H1 (cell line): ENCODE results near the gene KRT7. TPM values are rescaled to one million over a fixed set of nuclear protein-coding genes. Genes with fewer than 3 reads are reported as not detected.

ENCODE experiments used
- CTCF ChIA-PET: fragments of 300-600 bp; sonication (Branson Sonifier 250); formaldehyde crosslinking; loops from one replicate; lab custom pipeline; 2021; ENCODE audit not compliant: partially characterized antibody; lab: Charles Lee
- POLR2A ChIA-PET: fragments of 300-600 bp; sonication (Branson Sonifier 250); formaldehyde crosslinking; loops from one replicate; lab custom pipeline; 2021; ENCODE audit warnings: inconsistent platforms; ENCODE audit not compliant: partially characterized antibody; lab: Charles Lee
- DNase-seq, 2 experiments: peaks; one replicate each; pipeline versions ENCODE4 v3.0.0 to v3.0.0-alpha.2; 2010 to 2022; ENCODE audit warnings: low spot score in 2 of 2, low read depth in 1 of 2, mixed read lengths in 1 of 2
- FAIRE-seq: peaks from 2 replicates; lab custom pipeline; 2011; peaks lifted over from hg19 to GRCh38; lab: Jason Lieb, UNC
- H2AFZ ChIP-seq: 2 replicates; pipeline ENCODE4 v1.8.1; 2012; ENCODE audit warnings: low read length, inconsistent platforms
- H2AK5ac ChIP-seq: 2 replicates; pipeline ENCODE4 v1.6.1; 2013; ENCODE audit warnings: low read depth, low read length
- H2BK120ac ChIP-seq: replicated peaks from 2 replicates; pipeline ENCODE3; 2013; ENCODE audit warnings: low read depth, low read length, inconsistent platforms
- H2BK12ac ChIP-seq: 2 replicates; pipeline ENCODE4 v1.6.1; 2013; ENCODE audit warnings: low read depth, low read length
- H2BK15ac ChIP-seq: 2 replicates; pipeline ENCODE4 v1.6.1; 2013; ENCODE audit warnings: low read length
- H2BK20ac ChIP-seq: 2 replicates; pipeline ENCODE4 v1.6.1; 2013; ENCODE audit warnings: low read length
- H2BK5ac ChIP-seq: 2 replicates; pipeline ENCODE4 v1.6.1; 2013; ENCODE audit warnings: low read depth, low read length
- H3K14ac ChIP-seq: 2 replicates; pipeline ENCODE4 v1.6.1; 2013; ENCODE audit warnings: inconsistent platforms; ENCODE audit not compliant: insufficient read length
- H3K18ac ChIP-seq: 2 replicates; pipeline ENCODE4 v1.6.1; 2013; ENCODE audit warnings: low read length; ENCODE audit errors: extremely low read depth
- H3K23ac ChIP-seq: 2 replicates; pipeline ENCODE4 v1.6.1; 2013; ENCODE audit warnings: inconsistent platforms; ENCODE audit not compliant: insufficient read length
- H3K23me2 ChIP-seq: 2 replicates; pipeline ENCODE4 v1.6.1; 2013; ENCODE audit warnings: low read depth, low read length
- H3K27ac ChIP-seq: 2 replicates; pipeline ENCODE4 v1.6.1; 2011; ENCODE audit warnings: low read depth, low read length, inconsistent platforms
- H3K27me3 ChIP-seq, 4 experiments: replicated peaks in 1 of 4; 1 replicate in 1 of 4; 2 replicates in 3 of 4; pipeline versions ENCODE4 v1.6.1 to v1.8.1; 2011 to 2013; ENCODE audit warnings: low read length in 3 of 4, mild to moderate bottlenecking in 3 of 4, inconsistent platforms in 2 of 4, mixed read lengths in 2 of 4, moderate library complexity in 1 of 4; ENCODE audit not compliant: control insufficient read depth in 3 of 4, insufficient read depth in 3 of 4; ENCODE audit errors: extremely low read depth in 1 of 4
- H3K36me3 ChIP-seq, 4 experiments: 2 replicates each; pipeline versions ENCODE4 v1.6.1 to v1.8.1; 2011 to 2013; ENCODE audit warnings: mild to moderate bottlenecking in 4 of 4, low read length in 3 of 4, moderate library complexity in 2 of 4, control low read depth in 1 of 4, inconsistent platforms in 1 of 4; ENCODE audit not compliant: insufficient read depth in 4 of 4, control insufficient read depth in 2 of 4
- H3K4ac ChIP-seq: replicated peaks from 2 replicates; pipeline ENCODE3; 2013; ENCODE audit warnings: low read length, low read depth, mixed read lengths, inconsistent platforms; ENCODE audit not compliant: insufficient read length
- H3K4me1 ChIP-seq, 4 experiments: replicated peaks in 1 of 4; 1 replicate in 1 of 4; 2 replicates in 3 of 4; pipeline versions ENCODE4 v1.6.1 to v1.8.1; 2011 to 2013; ENCODE audit warnings: low read length in 3 of 4, inconsistent platforms in 2 of 4, mixed read lengths in 1 of 4; ENCODE audit not compliant: insufficient read depth in 4 of 4, control insufficient read depth in 3 of 4
- H3K4me2 ChIP-seq, 2 experiments: 2 replicates each; pipeline versions ENCODE4 v1.6.1 to v1.8.1; 2011 to 2013; ENCODE audit warnings: low read depth in 2 of 2, low read length in 2 of 2, control low read depth in 1 of 2, inconsistent platforms in 1 of 2, mild to moderate bottlenecking in 1 of 2; ENCODE audit not compliant: insufficient read depth in 1 of 2
- H3K4me3 ChIP-seq, 4 experiments: fragments of 200-600, 300-600 bp in 1 of 4; sonication (generic), shearing (Covaris generic), sonication (Bioruptor Twin) in 1 of 4; 2 replicates each; pipeline versions ENCODE4 v1.5.1 to v1.8.1; 2011 to 2016; ENCODE audit warnings: low read length in 4 of 4, low read depth in 3 of 4, control low read depth in 2 of 4, inconsistent platforms in 2 of 4, mild to moderate bottlenecking in 2 of 4, mixed read lengths in 1 of 4, moderate library complexity in 1 of 4; ENCODE audit not compliant: insufficient read depth in 2 of 4; ENCODE audit errors: extremely low read depth in 1 of 4
- H3K56ac ChIP-seq: replicated peaks from 2 replicates; pipeline ENCODE3; 2013; ENCODE audit warnings: low read depth, mild to moderate bottlenecking, mixed read lengths, low read length, inconsistent platforms; ENCODE audit not compliant: insufficient read length
- H3K79me1 ChIP-seq: 2 replicates; pipeline ENCODE4 v1.6.1; 2013; ENCODE audit warnings: low read depth, low read length, control low read depth
- H3K79me2 ChIP-seq, 2 experiments: 2 replicates each; pipeline versions ENCODE4 v1.6.1 to v1.8.1; 2012 to 2013; ENCODE audit warnings: low read length in 2 of 2, mild to moderate bottlenecking in 2 of 2, inconsistent platforms in 1 of 2; ENCODE audit not compliant: insufficient read depth in 2 of 2, control insufficient read depth in 1 of 2
- H3K9ac ChIP-seq, 4 experiments: replicated peaks in 1 of 4; 1 replicate in 1 of 4; 2 replicates in 3 of 4; pipeline versions ENCODE4 v1.6.1 to v1.8.1; 2011 to 2013; ENCODE audit warnings: low read depth in 3 of 4, low read length in 3 of 4, control low read depth in 2 of 4, mild to moderate bottlenecking in 2 of 4, moderate library complexity in 2 of 4, inconsistent platforms in 1 of 4; ENCODE audit errors: extremely low read depth in 1 of 4
- H3K9me3 ChIP-seq, 2 experiments: 2 replicates each; pipeline versions ENCODE4 v1.6.1 to v1.8.1; 2012 to 2013; ENCODE audit warnings: mild to moderate bottlenecking in 2 of 2, moderate library complexity in 2 of 2, control low read depth in 1 of 2, inconsistent platforms in 1 of 2, low read depth in 1 of 2, low read length in 1 of 2, mixed read lengths in 1 of 2; ENCODE audit not compliant: insufficient read depth in 2 of 2
- H4K20me1 ChIP-seq, 2 experiments: replicated peaks in 1 of 2; 2 replicates each; pipeline versions ENCODE3 to v1.8.1; 2011 to 2013; ENCODE audit warnings: inconsistent platforms in 2 of 2, low read length in 2 of 2, mild to moderate bottlenecking in 1 of 2; ENCODE audit not compliant: insufficient read depth in 2 of 2, control insufficient read depth in 1 of 2
- H4K5ac ChIP-seq: 2 replicates; pipeline ENCODE4 v1.6.1; 2013; ENCODE audit warnings: low read length, low read depth, mixed read lengths, inconsistent platforms; ENCODE audit not compliant: insufficient read length
- H4K8ac ChIP-seq: 2 replicates; pipeline ENCODE4 v1.8.0; 2013; ENCODE audit warnings: mild to moderate bottlenecking, moderate library complexity, low read length, inconsistent platforms; ENCODE audit not compliant: insufficient read depth; ENCODE audit errors: extremely low read depth
- H4K91ac ChIP-seq: replicated peaks from 2 replicates; pipeline ENCODE3; 2013; ENCODE audit warnings: low read length, mixed read lengths, inconsistent platforms; ENCODE audit not compliant: insufficient read length
- BCL11A ChIP-seq, 2 experiments: IDR thresholded peaks; one replicate each; pipeline ENCODE4 v1.6.1; 2011; ENCODE audit warnings: low read depth in 2 of 2, low read length in 2 of 2, mild to moderate bottlenecking in 2 of 2
- BRCA1 ChIP-seq: IDR thresholded peaks from 2 replicates; pipeline ENCODE4 v1.6.1; 2012; ENCODE audit warnings: low read depth, low read length, improper control_type of control experiment
- CBX5 ChIP-seq: fragments of 300-800, 300-1000 bp; sonication (generic); IDR thresholded peaks from 2 replicates; pipeline ENCODE4 v1.7.1; 2016; ENCODE audit warnings: antibody characterized with exemption, low read length, low read depth
- EP300 ChIP-seq, 2 experiments: IDR thresholded peaks; 1 replicate in 1 of 2; 2 replicates in 1 of 2; pipeline ENCODE4 v1.6.1; 2011 to 2012; ENCODE audit warnings: low read depth in 2 of 2, low read length in 2 of 2, mild to moderate bottlenecking in 2 of 2, borderline replicate concordance in 1 of 2, inconsistent platforms in 1 of 2, moderate library complexity in 1 of 2
- GABPA ChIP-seq: IDR thresholded peaks from 2 replicates; pipeline ENCODE4 v1.6.1; 2011; ENCODE audit warnings: mild to moderate bottlenecking, low read length, moderate library complexity, borderline replicate concordance; ENCODE audit not compliant: insufficient read depth
- MAFK ChIP-seq: IDR thresholded peaks from 2 replicates; pipeline ENCODE4 v1.6.1; 2012; ENCODE audit warnings: low read depth, mild to moderate bottlenecking, improper control_type of control experiment, low read length
- RAD21 ChIP-seq, 2 experiments: IDR thresholded peaks in 1 of 2; conservative IDR thresholded peaks in 1 of 2; 2 replicates each; pipeline ENCODE4 v1.6.1; 2011; ENCODE audit warnings: low read depth in 2 of 2, low read length in 2 of 2, improper control_type of control experiment in 1 of 2, inconsistent platforms in 1 of 2, mild to moderate bottlenecking in 1 of 2, moderate library complexity in 1 of 2
- RFX5 ChIP-seq: IDR thresholded peaks from 2 replicates; pipeline ENCODE4 v1.6.1; 2011; ENCODE audit warnings: low read depth, low read length, improper control_type of control experiment, borderline replicate concordance
- SIRT6 ChIP-seq: IDR thresholded peaks from one replicate; pipeline ENCODE4 v1.7.1; 2012; ENCODE audit warnings: low read length, inconsistent platforms
- SRF ChIP-seq: IDR thresholded peaks from 2 replicates; pipeline ENCODE4 v1.6.1; 2011; ENCODE audit warnings: mild to moderate bottlenecking, low read depth, low read length, moderate library complexity
- YY1 ChIP-seq: IDR thresholded peaks from 2 replicates; pipeline ENCODE4 v1.6.1; 2011; ENCODE audit warnings: low read depth, mild to moderate bottlenecking, low read length
- WGBS, 2 experiments: shearing (Covaris generic) in 1 of 2; methylation state at CpG; one replicate each; pipeline versions ENCODE4 v1.1.6 to v1.1.7; 2013 to 2015; ENCODE audit warnings: low lambda C conversion rate in 2 of 2, mixed read lengths in 2 of 2, inconsistent platforms in 1 of 2, low coverage in 1 of 2, missing lambda C conversion rate in 1 of 2; ENCODE audit not compliant: insufficient replicate concordance in 2 of 2, insufficient coverage in 1 of 2, insufficient read length in 1 of 2; ENCODE audit errors: extremely low coverage in 1 of 2, missing lambda C conversion rate in 1 of 2; 5-methylcytosine and 5-hydroxymethylcytosine counted together
- polyA plus RNA-seq, 7 experiments: library from polyadenylated mRNA; depleted of rRNA in 3 of 7; stranded (reverse) in 5 of 7; unstranded in 2 of 7; fragments of >200 nt in 5 of 7; fragments of 200-250 nt in 2 of 7; gene quantifications; 1 replicate in 5 of 7; 2 replicates in 1 of 7; 4 replicates in 1 of 7; pipeline versions ENCODE4 v1.2.1 to v1.2.3, GENCODE V29; 2011 to 2013; ENCODE audit warnings: missing spikeins in 2 of 7, mixed read lengths in 2 of 7
- total RNA-seq: library from RNA; stranded (reverse); fragmentation: NEBNext Ultra II Directional; extraction: Animal tissue kit (Norgen Biotek cat#: 25700); gene quantifications from 2 replicates; pipeline ENCODE4 v1.2.1, GENCODE V29; 2021

Gene KRT7
- total and polyA plus RNA-seq, 2 of the 8 experiments (the other 6 are each of a cell fraction or from before 2014, with no cell fraction given): 13.2 to 19.0 TPM

- Histone ChIP-seq H3K4me3 (no peak overlapping the region), H2BK5ac (no peak overlapping the region), H3K23ac (no peak overlapping the region), H3K23me2 (no peaks in the 10 kb centered on the region), H3K4me2 (no peak overlapping the region), H4K91ac (no peak overlapping the region), H2BK120ac (no peak overlapping the region), H3K4ac (no peak overlapping the region), H3K9ac (no peak overlapping the region), H2AK5ac (no peak overlapping the region), H4K5ac (no peak overlapping the region), H3K4me1 (peaks cover 0 to 11% (median 6%) of the 10 kb centered on the region in 4 experiments; a peak in 5 of 7 replicates), H2AFZ (no peak overlapping the region), H3K79me1 (no peaks in the 10 kb centered on the region), H4K8ac (peak overlapping the region; percentile 63; the same call in 1 of the 2 replicates), H3K14ac (no peak overlapping the region), H3K9me3 (no peaks in the 10 kb centered on the region), H4K20me1 (no peaks in the 10 kb centered on the region), H3K56ac (no peak overlapping the region), H2BK20ac (no peak overlapping the region), H3K18ac (no peak overlapping the region; the same call in 1 of the 2 replicates), H3K27me3 (no peaks in the 10 kb centered on the region), H2BK15ac (no peak overlapping the region; the same call in 1 of the 2 replicates), H2BK12ac (peak overlapping the region; percentile 4; the same call in 1 of the 2 replicates), H3K79me2 (no peaks in the 10 kb centered on the region), H3K27ac (no peak overlapping the region), H3K36me3 (no peaks in the 10 kb centered on the region)
- DNase-seq (no peak), FAIRE-seq (no peak)
- CTCF ChIA-PET: interaction anchor here (0.5 to 3.6 kb wide), 17 partner anchors 8 to 171 kb away, joined by 3 to 18 read pairs (median 5); no protein-coding TSS in a partner anchor
- 92% methylated on average over 14 of the region's 16 CpGs; no CpG with 5 or more reads in 1 of the 2 experiments for WGBS, 2 experiments
- POLR2A ChIA-PET: interaction anchor here (1.2 to 2.0 kb wide), 3 partner anchors 10 to 17 kb away, joined by 3 to 5 read pairs (median 4); no protein-coding TSS in a partner anchor
- no peak for TF ChIP-seq YY1
- no peak for TF ChIP-seq BRCA1
- TF ChIP-seq EP300 (IDR thresholded peaks at IDR 0.05; ENCODE audit: borderline replicate concordance in 1 of 2, low read depth in 2 of 2, low read length in 2 of 2): no peak
- TF ChIP-seq RAD21 (IDR thresholded peaks at IDR 0.05 in 1 of 2, conservative IDR thresholded peaks at IDR 0.05 in 1 of 2; ENCODE audit: low read depth in 2 of 2, low read length in 2 of 2): no peak
- TF ChIP-seq RFX5: no peak
- TF ChIP-seq SIRT6: no peak
- no peak for TF ChIP-seq SRF
- TF ChIP-seq CBX5: no peak
- TF ChIP-seq MAFK: no peak
- no peak for TF ChIP-seq BCL11A (IDR thresholded peaks at IDR 0.05; ENCODE audit: low read depth in 2 of 2, low read length in 2 of 2)
- no peak for TF ChIP-seq GABPA
These were observed 41.9 kb upstream of the KRT7 start for GRCh38 chr12:52190860-52191729.
